Endothelial cell (in vitro differentiated cells): ENCODE data around the gene RAD9A. TPM values are rescaled to one million over a fixed set of nuclear protein-coding genes. Genes with fewer than 3 reads are reported as not detected.
A peak's percentile ranks its signal among the peaks of the same experiment; 100 is the strongest.

Experiments
- DNase-seq: peaks from one replicate; pipeline ENCODE4 v3.0.0; 2021; ENCODE audit warnings: low spot score
- H3K27ac Mint-ChIP-seq: one replicate; pipeline ENCODE4 v1.8.0; 2021; ENCODE audit warnings: mixed read lengths, inconsistent platforms; ENCODE audit not compliant: unreplicated experiment
- H3K27me3 Mint-ChIP-seq: one replicate; pipeline ENCODE4 v1.8.0; 2021; ENCODE audit warnings: mild to moderate bottlenecking, moderate library complexity, mixed read lengths, inconsistent platforms; ENCODE audit not compliant: unreplicated experiment
- H3K36me3 Mint-ChIP-seq: one replicate; pipeline ENCODE4 v1.8.0; 2021; ENCODE audit warnings: mild to moderate bottlenecking, low read depth, mixed read lengths, inconsistent platforms; ENCODE audit not compliant: unreplicated experiment
- H3K4me1 Mint-ChIP-seq: one replicate; pipeline ENCODE4 v1.8.0; 2021; ENCODE audit warnings: mild to moderate bottlenecking, mixed read lengths, inconsistent platforms; ENCODE audit not compliant: unreplicated experiment
- H3K4me3 Mint-ChIP-seq: one replicate; pipeline ENCODE4 v1.8.0; 2021; ENCODE audit warnings: mild to moderate bottlenecking, mixed read lengths, inconsistent platforms; ENCODE audit not compliant: unreplicated experiment
- H3K9me3 Mint-ChIP-seq: one replicate; pipeline ENCODE4 v1.8.0; 2021; ENCODE audit warnings: mixed read lengths, inconsistent platforms; ENCODE audit not compliant: unreplicated experiment
- CTCF ChIP-seq: fragments of 200-600 bp; sonication (generic); IDR thresholded peaks from one replicate; pipeline ENCODE4 v1.5.0; 2021; ENCODE audit warnings: antibody characterized with exemption; ENCODE audit not compliant: unreplicated experiment
- total RNA-seq: library from RNA; stranded (reverse); fragmentation: NEBNext Ultra II Directional; extraction: Animal tissue kit (Norgen Biotek cat#: 25700); gene quantifications from one replicate; pipeline ENCODE4 v1.2.1, GENCODE V29; 2021; ENCODE audit not compliant: unreplicated experiment

RAD9A gene
- total RNA-seq, 1 donor from 2014 or later, result 18.4 TPM

- Mint-ChIP-seq H3K27ac (no peak overlapping the region), H3K4me3 (peak overlapping the region; percentile 99), H3K4me1 (peaks cover 3% of the 10 kb centered on the region), H3K27me3 (peaks cover 17% of the 10 kb centered on the region), H3K9me3 (no peaks in the 10 kb centered on the region), H3K36me3 (peaks cover 10% of the 10 kb centered on the region)
- no peak for DNase-seq
- TF ChIP-seq CTCF, result no peak
These were observed 37.4 kb downstream of the RAD9A start for GRCh38 chr11:67429038-67429668.

- H3K9me3 Mint-ChIP-seq, result no peaks in the 10 kb centered on the region
- no peak overlapping the region for H3K27ac Mint-ChIP-seq
- TF ChIP-seq CTCF, result no peak
- peaks cover 10% of the 10 kb centered on the region for H3K36me3 Mint-ChIP-seq
- no peak for DNase-seq
- H3K4me1 Mint-ChIP-seq, result peaks cover 3% of the 10 kb centered on the region
- peaks cover 17% of the 10 kb centered on the region for H3K27me3 Mint-ChIP-seq
- H3K4me3 Mint-ChIP-seq, result no peak overlapping the region
These were observed 37.9 kb downstream of the RAD9A start for GRCh38 chr11:67429722-67430121.

GRCh38 chr11:67431346-67432249 is 39.8 kb downstream of the RAD9A start:
- peaks cover 13% of the 10 kb centered on the region for H3K27me3 Mint-ChIP-seq
- H3K4me3 Mint-ChIP-seq, result peak overlapping the region; percentile 51
- H3K36me3 Mint-ChIP-seq, result peaks cover 12% of the 10 kb centered on the region
- peaks cover 5% of the 10 kb centered on the region for H3K4me1 Mint-ChIP-seq
- TF ChIP-seq CTCF, result no peak
- no peak overlapping the region for H3K27ac Mint-ChIP-seq
- no peaks in the 10 kb centered on the region for H3K9me3 Mint-ChIP-seq
- DNase-seq, result no peak

GRCh38 chr11:67432655-67433349 is 41.0 kb downstream of the RAD9A start:
- Mint-ChIP-seq H3K4me3 (no peak overlapping the region), H3K4me1 (peaks cover 6% of the 10 kb centered on the region), H3K36me3 (peaks cover 16% of the 10 kb centered on the region), H3K27me3 (peaks cover 10% of the 10 kb centered on the region), H3K9me3 (no peaks in the 10 kb centered on the region), H3K27ac (no peak overlapping the region)
- no peak for TF ChIP-seq CTCF
- DNase-seq, result no peak
